ENCODE results near the gene STX3. TPM values are rescaled to one million over a fixed set of nuclear protein-coding genes. Genes with fewer than 3 reads are reported as not detected.

The STX3 gene
- total RNA-seq, 1 experiment from 2014 or later = 20.4 TPM

- Histone ChIP-seq H3K9me3 (ENCODE audit: control insufficient read depth in 1 of 2, insufficient read depth in 1 of 2, low read depth in 1 of 2, low read length in 2 of 2) (no peaks in the 10 kb centered on the region), H3K36me3 (ENCODE audit: control insufficient read depth in 1 of 2, insufficient read depth in 2 of 2, low read length in 2 of 2) (peaks cover 16 to 33% of the 10 kb centered on the region in 2 experiments; a peak in 3 of 4 replicates), H3K9me2 (ENCODE audit: insufficient read depth) (no peaks in the 10 kb centered on the region), H3K4me1 (ENCODE audit: control insufficient read depth in 1 of 2, insufficient read depth in 2 of 2, low read length in 2 of 2) (peaks cover 0 to 8% of the 10 kb centered on the region in 2 experiments; a peak in 1 of 4 replicates), H3K4me2 (ENCODE audit: low read length) (no peak overlapping the region), H3K4me3 (replicated peaks in 1 of 2; ENCODE audit: low read depth in 1 of 2, low read length in 2 of 2) (no peak overlapping the region), H3K27me3 (ENCODE audit: insufficient read depth, low read length) (no peaks in the 10 kb centered on the region), H4K20me1 (ENCODE audit: insufficient read depth) (no peaks in the 10 kb centered on the region), H3K9ac (ENCODE audit: low read length) (no peak overlapping the region), H2AFZ (ENCODE audit: low read depth, low read length, poor library complexity, severe bottlenecking) (no peak overlapping the region), H3K79me2 (ENCODE audit: insufficient read depth, low read length) (peaks cover 10% of the 10 kb centered on the region), H3K27ac (ENCODE audit: low read depth, low read length) (no peak overlapping the region)
- ChIA-PET POLR2A (no interaction called here), CTCF (no interaction called here), RAD21 (ENCODE audit: low non-redundant PET in 1 of 2, low total read pairs in 2 of 2, uncharacterized antibody in 2 of 2, unreplicated experiment in 2 of 2) (no interaction called here)
- TF ChIP-seq CBX3 (IDR thresholded peaks at IDR 0.05; ENCODE audit: low read depth) (no peak), TCF7L2 (IDR thresholded peaks at IDR 0.05; ENCODE audit: borderline replicate concordance, extremely low read depth, insufficient read depth, insufficient read length) (no peak), ZFX (IDR thresholded peaks at IDR 0.05) (no peak)
- DNase-seq (ENCODE audit: low read depth, low spot score) = no peak
- no peak for ATAC-seq
- intact Hi-C loops (cut with micrococcal nuclease) = loop anchor here (10.0 kb wide), 2 partner anchors 119 to 369 kb away; partner anchors contain the start of gene OR5A1
- BruUV-seq (replicated peaks) = no TSS peak
These were observed 48.9 kb downstream of the STX3 start for GRCh38 chr11:59804061-59804460.

- ChIA-PET CTCF (no interaction called here), POLR2A (no interaction called here), RAD21 (ENCODE audit: low non-redundant PET in 1 of 2, low total read pairs in 2 of 2, uncharacterized antibody in 2 of 2, unreplicated experiment in 2 of 2) (no interaction called here)
- Histone ChIP-seq H3K4me1 (ENCODE audit: control insufficient read depth in 1 of 2, insufficient read depth in 2 of 2, low read length in 2 of 2) (peaks cover 5 to 18% of the 10 kb centered on the region in 2 experiments; a peak in 2 of 4 replicates), H3K9me2 (ENCODE audit: insufficient read depth) (no peaks in the 10 kb centered on the region), H2AFZ (ENCODE audit: low read depth, low read length, poor library complexity, severe bottlenecking) (no peak overlapping the region), H3K9ac (ENCODE audit: low read length) (no peak overlapping the region), H3K79me2 (ENCODE audit: insufficient read depth, low read length) (peaks cover 25% of the 10 kb centered on the region), H4K20me1 (ENCODE audit: insufficient read depth) (no peaks in the 10 kb centered on the region), H3K36me3 (ENCODE audit: control insufficient read depth in 1 of 2, insufficient read depth in 2 of 2, low read length in 2 of 2) (peaks cover 13 to 33% of the 10 kb centered on the region in 2 experiments; a peak in 3 of 4 replicates), H3K9me3 (ENCODE audit: control insufficient read depth in 1 of 2, insufficient read depth in 1 of 2, low read depth in 1 of 2, low read length in 2 of 2) (no peaks in the 10 kb centered on the region), H3K27me3 (ENCODE audit: insufficient read depth, low read length) (no peaks in the 10 kb centered on the region), H3K4me3 (replicated peaks in 1 of 2; ENCODE audit: low read depth in 1 of 2, low read length in 2 of 2) (no peak overlapping the region), H3K4me2 (ENCODE audit: low read length) (no peak overlapping the region), H3K27ac (ENCODE audit: low read depth, low read length) (no peak overlapping the region)
- intact Hi-C loops (cut with micrococcal nuclease) = loop anchor here (10.0 kb wide), 2 partner anchors 122 to 372 kb away; partner anchors contain the start of gene OR5A1
- no peak for DNase-seq (ENCODE audit: low read depth, low spot score)
- ATAC-seq = no peak
- BruUV-seq (replicated peaks) = no TSS peak
- TF ChIP-seq EZH2 (IDR thresholded peaks at IDR 0.05) (no peak), EZH2phosphoT487 (IDR thresholded peaks at IDR 0.05; ENCODE audit: borderline replicate concordance) (no peak), ELF1 (IDR thresholded peaks at IDR 0.05; ENCODE audit: borderline replicate concordance, low read depth) (no peak), SRF (IDR thresholded peaks at IDR 0.05; ENCODE audit: low read depth) (no peak), YY1 (IDR thresholded peaks at IDR 0.05; ENCODE audit: extremely low read depth, insufficient replicate concordance, low read depth, low read length) (no peak), CTCF (IDR thresholded peaks at IDR 0.05 in 2 of 3, conservative IDR thresholded peaks at IDR 0.05 in 1 of 3; ENCODE audit: borderline replicate concordance in 1 of 3, insufficient read depth in 1 of 3, low read depth in 2 of 3, low read length in 2 of 3) (no peak), POLR2AphosphoS5 (IDR thresholded peaks at IDR 0.05; ENCODE audit: low read depth, low read length) (no peak), ZFX (IDR thresholded peaks at IDR 0.05) (no peak), MAX (IDR thresholded peaks at IDR 0.05) (no peak)
These were observed 52.0 kb downstream of the STX3 start for GRCh38 chr11:59807047-59807610.
